Right lobe of liver (tissue), 6 donors: ENCODE data around the gene GRK4. TPM values are rescaled to one million over a fixed set of nuclear protein-coding genes. Genes with fewer than 3 reads are reported as not detected.

Experiments used
- ATAC-seq, 4 donors: fragments of 200-7000 bp; cut with Tn5 transposase; one replicate each; pipeline ENCODE4 v1.9.1; 2020; ENCODE audit warnings: mild to moderate bottlenecking in 4 of 4, moderate library complexity in 4 of 4
- DNase-seq, 3 donors: peaks; one replicate each; pipeline ENCODE4 v3.0.0-alpha.2; 2020
- H3K27ac ChIP-seq, 3 donors: fragments of 200-600 bp; one replicate each; pipeline ENCODE4 v1.8.0; 2022
- H3K27me3 ChIP-seq, 2 donors: fragments of 200-600 bp; one replicate each; pipeline ENCODE4 v1.8.0; 2022
- H3K36me3 ChIP-seq, 4 donors: fragments of 200-600 bp; sonication (generic) in 1 of 4; one replicate each; pipeline versions ENCODE4 v1.5.1 to v1.8.0; 2017 to 2022; ENCODE audit warnings: control low read depth in 1 of 4
- H3K4me1 ChIP-seq, 4 donors: fragments of 200-600 bp; sonication (generic) in 1 of 4; one replicate each; pipeline versions ENCODE4 v1.5.1 to v1.8.0; 2017 to 2022; ENCODE audit warnings: control low read depth in 1 of 4
- H3K4me3 ChIP-seq, 3 donors: fragments of 200-600 bp; one replicate each; pipeline ENCODE4 v1.8.0; 2022
- H3K9me3 ChIP-seq, 4 donors: fragments of 200-600 bp; sonication (generic) in 1 of 4; one replicate each; pipeline versions ENCODE4 v1.5.1 to v1.8.0; 2017 to 2022; ENCODE audit warnings: control low read depth in 1 of 4
- CTCF ChIP-seq, 4 donors: fragments of 200-600 bp in 3 of 4; fragments of 450-650 bp in 1 of 4; IDR thresholded peaks; one replicate each; pipeline versions ENCODE4 v1.5.1 to v1.8.0; 2016 to 2022; ENCODE audit warnings: antibody characterized with exemption in 4 of 4, mild to moderate bottlenecking in 2 of 4
- POLR2A ChIP-seq: fragments of 450-650 bp; IDR thresholded peaks from one replicate; pipeline ENCODE4 v1.6.1; 2017; ENCODE audit warnings: antibody characterized with exemption, mild to moderate bottlenecking
- WGBS: methylation state at CpG from one replicate; pipeline ENCODE4 v1.1.6; 2018; ENCODE audit warnings: low coverage, low lambda C conversion rate; ENCODE audit not compliant: insufficient coverage; ENCODE audit errors: missing lambda C conversion rate; 5-methylcytosine and 5-hydroxymethylcytosine counted together
- intact Hi-C, 2 donors: fragments of 100-400 bp; cut with DNase I; formaldehyde crosslinking; loops; one replicate each; pipeline versions ENCODE4 v1.11.2 to v1.14.1; 2022
- total RNA-seq, 6 experiments: library from RNA; depleted of rRNA in 2 of 6; stranded (reverse); fragments of >200 nt in 2 of 6; fragmentation: NEBNext Ultra II Directional in 3 of 6; extraction: Animal tissue kit (Norgen Biotek cat#: 25700) in 3 of 6; gene quantifications; one replicate each; pipeline versions ENCODE4 v1.1.0 to v1.2.4, GENCODE V29; 2016 to 2023
- donor health status: DM: no; HTN: yes; CAD: no.
- donor health status: DM: no; HTN: no; CAD: no.
- donor health status: DM: no; HTN: no; CAD: no.
- donor health status: DM: no; HTN: yes; CAD: no.
- donor health status: DM: no; HTN: yes; CAD: no.

Gene GRK4
- total RNA-seq, 6 experiments from 2014 or later, result 1.0 to 4.3 (median 2.8) TPM

- no peak overlapping the region for H3K4me3 ChIP-seq
- H3K27me3 ChIP-seq, result no peaks in the 10 kb centered on the region
- WGBS, result 20% methylated on average over 1 of the region's 10 CpGs
- ATAC-seq (no peak), DNase-seq (peak in 2 of 3 donors; percentile 6 to 17)
- TF ChIP-seq POLR2A, result no peak
- no peak for TF ChIP-seq CTCF (IDR thresholded peaks at IDR 0.05)
- intact Hi-C loops, result no loop called here
- H3K4me1 ChIP-seq, result peaks cover 0 to 11% (median 0%) of the 10 kb centered on the region in 4 donors
- no peak overlapping the region for H3K27ac ChIP-seq
- H3K36me3 ChIP-seq, result peaks cover 0 to 46% (median 10%) of the 10 kb centered on the region in 4 donors
- H3K9me3 ChIP-seq, result no peaks in the 10 kb centered on the region
Measured at GRCh38 chr4:2923141-2923551, 40.2 kb upstream of the GRK4 start.

DNA sequence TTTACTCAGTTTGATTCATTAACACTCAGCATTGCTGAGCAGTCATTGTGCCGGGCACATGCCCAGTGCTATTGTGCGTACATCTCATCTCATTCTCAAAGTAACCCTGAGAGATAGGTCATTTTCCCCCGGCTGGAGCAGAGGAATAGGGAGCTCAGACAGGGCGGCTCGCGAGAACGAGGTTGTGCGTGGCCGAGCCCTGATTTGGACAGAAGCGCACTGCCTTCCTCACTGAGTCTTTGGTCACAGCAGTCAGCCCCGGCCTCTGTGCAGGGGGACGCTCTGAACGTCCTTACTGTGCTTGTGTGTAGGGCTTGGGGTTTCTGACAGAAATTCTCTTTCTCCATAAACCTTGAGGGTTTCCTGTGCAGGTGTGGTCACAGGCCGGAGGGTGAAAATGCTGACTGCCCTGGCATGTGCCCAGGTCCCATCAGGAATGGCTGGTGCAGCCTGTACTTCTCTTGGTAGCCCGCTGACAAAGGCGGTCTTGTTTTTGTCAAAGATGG is 39.6 kb upstream of the GRK4 start:
- H3K4me3 ChIP-seq, result no peak overlapping the region
- H3K27ac ChIP-seq, result no peak overlapping the region
- DNase-seq, result peak; percentile 10 to 40 (median 27)
- TF ChIP-seq POLR2A (no peak), CTCF (IDR thresholded peaks at IDR 0.05) (no peak)
- H3K9me3 ChIP-seq, result no peaks in the 10 kb centered on the region
- intact Hi-C loops, result no loop called here
- 90% methylated on average over 13 of the region's 16 CpGs for WGBS
- H3K4me1 ChIP-seq, result peaks cover 0 to 11% (median 0%) of the 10 kb centered on the region in 4 donors
- no peak for ATAC-seq
- no peaks in the 10 kb centered on the region for H3K27me3 ChIP-seq
- H3K36me3 ChIP-seq, result peaks cover 0 to 51% (median 12%) of the 10 kb centered on the region in 4 donors

- TF ChIP-seq CTCF (IDR thresholded peaks at IDR 0.05), result no peak
- TF ChIP-seq POLR2A, result no peak
- Histone ChIP-seq H3K27me3 (no peaks in the 10 kb centered on the region), H3K9me3 (no peaks in the 10 kb centered on the region), H3K36me3 (peaks cover 0 to 56% (median 13%) of the 10 kb centered on the region in 4 donors), H3K27ac (peak overlapping the region in 2 of 3 donors; percentile 36), H3K4me1 (peaks cover 0 to 11% (median 0%) of the 10 kb centered on the region in 4 donors), H3K4me3 (no peak overlapping the region)
- WGBS, result 82% methylated on average over 5 of the region's 8 CpGs
- intact Hi-C loops, result no loop called here
- peak; percentile 11 to 37 (median 31) for DNase-seq
- ATAC-seq, result peak in 1 of 4 donors; percentile 6
Measured at GRCh38 chr4:2924286-2924685, 39.1 kb upstream of the GRK4 start.

DNA sequence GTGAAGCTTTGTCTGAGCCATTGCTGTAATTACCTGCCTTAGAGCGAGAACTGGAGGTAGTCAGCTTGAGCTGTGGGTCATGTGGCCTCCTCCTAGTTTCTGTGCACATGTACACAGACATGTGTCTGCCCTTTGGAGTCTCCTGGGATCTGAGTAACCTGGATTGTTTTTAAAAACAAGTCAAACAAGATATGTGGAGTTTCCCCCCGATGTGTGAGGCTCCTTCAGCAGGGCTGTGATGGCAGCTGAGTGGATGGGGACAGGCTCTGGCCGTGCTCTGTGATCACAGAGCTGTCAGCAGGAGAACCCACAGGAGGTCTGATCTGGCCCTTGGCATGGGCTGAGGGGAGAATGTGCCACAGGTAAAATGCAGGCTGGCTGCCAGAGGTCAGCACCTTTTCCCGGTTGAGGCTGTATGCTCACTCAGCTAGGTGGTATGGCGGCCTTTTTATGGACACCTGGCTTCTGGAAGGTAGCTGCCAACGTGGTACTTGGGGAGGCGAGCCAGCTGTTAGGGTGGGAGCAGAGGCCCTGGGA is 38.5 kb upstream of the GRK4 start:
- Histone ChIP-seq H3K27me3 (no peaks in the 10 kb centered on the region), H3K36me3 (peaks cover 0 to 56% (median 13%) of the 10 kb centered on the region in 4 donors), H3K27ac (peak overlapping the region in 1 of 3 donors; percentile 34), H3K9me3 (no peaks in the 10 kb centered on the region), H3K4me1 (peaks cover 0 to 16% (median 0%) of the 10 kb centered on the region in 4 donors), H3K4me3 (no peak overlapping the region)
- peak in 2 of 3 donors; percentile 21 to 47 for DNase-seq
- intact Hi-C loops, result no loop called here
- no peak for TF ChIP-seq POLR2A
- no peak for TF ChIP-seq CTCF (IDR thresholded peaks at IDR 0.05)
- WGBS, result 45% methylated on average over 4 of the region's 7 CpGs
- peak; percentile 41 to 75 (median 62) for ATAC-seq
